Measurements from ENCODE around the gene KCTD20.

DNA sequence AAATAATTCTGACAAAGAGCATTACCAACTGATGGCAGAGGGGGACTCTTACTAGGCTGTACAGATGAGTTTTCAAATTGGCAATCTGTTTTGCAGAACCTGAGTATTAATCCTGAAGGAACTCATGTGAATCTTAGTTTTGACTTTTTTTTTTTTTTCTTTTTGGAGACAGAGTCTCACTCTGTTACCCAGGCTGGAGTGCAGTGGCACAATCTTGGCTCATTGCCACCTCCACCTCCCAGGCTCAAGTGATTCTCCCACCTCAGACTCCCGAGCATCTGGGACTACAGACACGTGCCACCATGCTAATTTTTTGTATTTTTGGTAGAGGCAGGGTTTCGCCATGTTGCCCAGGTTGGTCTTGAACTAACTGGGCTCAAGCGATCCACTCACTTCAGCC lies 49.3 kb downstream of the KCTD20 start:
- TF ChIP-seq EZH2 (IDR thresholded peaks at IDR 0.05) (no peak), POLR2AphosphoS5 (IDR thresholded peaks at IDR 0.05; ENCODE audit: borderline replicate concordance, low read depth, low read length) (no peak)

Data from SK-N-MC (cell line).